NCI-H526 treated with DMSO at 0.1 percent for 48 hours (cell line): Measurements from ENCODE around the gene HNRNPUL1.

Experiments used
- DNase-seq: peaks from one replicate; lab custom pipeline; 2025; lab: John Stamatoyannopoulos, UW

Gene HNRNPUL1

GRCh38 chr19:41308450-41309179 lies 44.4 kb downstream of the HNRNPUL1 start:
- DNase-seq: peak; percentile 70

- DNase-seq: no peak
Measured at GRCh38 chr19:41309180-41310032, 45.2 kb downstream of the HNRNPUL1 start.

GRCh38 chr19:41310033-41310831 lies 46.1 kb downstream of the HNRNPUL1 start, which contains the start of gene CCDC97:
TSS of gene CCDC97 (plus strand) at chr19:41310172. CDS start at chr19:41310311, 139 bp downstream.
- DNase-seq: peak; percentile 71

GRCh38 chr19:41311072-41311471 lies 46.9 kb downstream of the HNRNPUL1 start:
- DNase-seq: no peak

- DNase-seq: no peak
Measured at GRCh38 chr19:41311613-41312012, 47.4 kb downstream of the HNRNPUL1 start.

GRCh38 chr19:41316306-41316920 lies 52.2 kb downstream of the HNRNPUL1 start:
- no peak for DNase-seq

GRCh38 chr19:41318696-41319499 lies 54.7 kb downstream of the HNRNPUL1 start:
- DNase-seq: no peak

- no peak for DNase-seq
Measured at GRCh38 chr19:41319500-41320184, 55.5 kb downstream of the HNRNPUL1 start.

GRCh38 chr19:41320185-41320518 lies 56.0 kb downstream of the HNRNPUL1 start:
- DNase-seq: no peak

- no peak for DNase-seq
Measured at GRCh38 chr19:41320568-41320967, 56.4 kb downstream of the HNRNPUL1 start.

- no peak for DNase-seq
Measured at GRCh38 chr19:41321204-41321599, 57.0 kb downstream of the HNRNPUL1 start.

GRCh38 chr19:41321600-41322270 lies 57.6 kb downstream of the HNRNPUL1 start:
- no peak for DNase-seq

GRCh38 chr19:41322451-41322850 lies 58.3 kb downstream of the HNRNPUL1 start:
- no peak for DNase-seq

- no peak for DNase-seq
Measured at GRCh38 chr19:41323023-41323422, 58.9 kb downstream of the HNRNPUL1 start.

- DNase-seq: no peak
Measured at GRCh38 chr19:41323430-41324125, 59.4 kb downstream of the HNRNPUL1 start.

- DNase-seq: no peak
Measured at GRCh38 chr19:41324231-41324702, 60.1 kb downstream of the HNRNPUL1 start.

GRCh38 chr19:41324921-41325639 lies 60.9 kb downstream of the HNRNPUL1 start:
- no peak for DNase-seq

GRCh38 chr19:41325640-41325946 lies 61.4 kb downstream of the HNRNPUL1 start:
- DNase-seq: no peak
